Liver (tissue), 9 donors: ENCODE results near the gene SIGLEC6. TPM values are rescaled to one million over a fixed set of nuclear protein-coding genes. Genes with fewer than 3 reads are reported as not detected.

Experiments
- DNase-seq: peaks from one replicate; pipeline ENCODE4 v3.0.0-alpha.2; 2017; ENCODE audit warnings: low spot score
- H3K27ac ChIP-seq, 2 donors: one replicate each; pipeline ENCODE4 v1.7.0; 2013; ENCODE audit warnings: inconsistent platforms in 2 of 2, low read length in 2 of 2, control low read depth in 1 of 2, low read depth in 1 of 2, mild to moderate bottlenecking in 1 of 2
- H3K27me3 ChIP-seq, 4 donors: one replicate each; pipeline versions ENCODE4 v1.6.1 to v1.7.0; 2013; ENCODE audit warnings: low read length in 3 of 4, inconsistent platforms in 1 of 4, mild to moderate bottlenecking in 1 of 4, moderate library complexity in 1 of 4; ENCODE audit not compliant: control insufficient read depth in 4 of 4, insufficient read depth in 4 of 4
- H3K36me3 ChIP-seq, 4 donors: one replicate each; pipeline versions ENCODE4 v1.6.1 to v1.7.0; 2013; ENCODE audit warnings: low read length in 3 of 4, mild to moderate bottlenecking in 3 of 4, low read depth in 1 of 4, moderate library complexity in 1 of 4; ENCODE audit not compliant: control insufficient read depth in 4 of 4, insufficient read depth in 3 of 4
- H3K4me1 ChIP-seq, 4 donors: one replicate each; pipeline versions ENCODE4 v1.6.1 to v1.7.0; 2013; ENCODE audit warnings: low read length in 3 of 4, mild to moderate bottlenecking in 3 of 4, moderate library complexity in 1 of 4; ENCODE audit not compliant: control insufficient read depth in 4 of 4, insufficient read depth in 4 of 4
- H3K4me3 ChIP-seq, 3 donors: one replicate each; pipeline versions ENCODE4 v1.6.1 to v1.7.0; 2013; ENCODE audit warnings: low read length in 3 of 3, control low read depth in 1 of 3, low read depth in 1 of 3, mild to moderate bottlenecking in 1 of 3
- H3K9ac ChIP-seq, 2 donors: one replicate each; pipeline ENCODE4 v1.7.0; 2013; ENCODE audit warnings: low read length in 2 of 2, mild to moderate bottlenecking in 2 of 2, moderate library complexity in 2 of 2, control low read depth in 1 of 2, low read depth in 1 of 2
- H3K9me3 ChIP-seq, 4 donors: one replicate each; pipeline versions ENCODE4 v1.6.1 to v1.7.0; 2013; ENCODE audit warnings: low read length in 3 of 4; ENCODE audit not compliant: control insufficient read depth in 4 of 4
- ATF3 ChIP-seq: IDR thresholded peaks from 2 replicates; pipeline ENCODE4 v1.6.1; 2016; ENCODE audit warnings: antibody characterized with exemption
- CTCF ChIP-seq: fragments of 150-350 bp; IDR thresholded peaks from 2 replicates; pipeline ENCODE4 v1.5.1; 2017; ENCODE audit warnings: improper control_type of control experiment, low read depth, low read length; ENCODE audit not compliant: missing input control
- EGR1 ChIP-seq, 2 donors: IDR thresholded peaks; 2 replicates each; pipeline ENCODE4 v1.6.1; 2016 to 2018; ENCODE audit warnings: antibody characterized with exemption in 2 of 2, low read depth in 2 of 2
- FOXA1 ChIP-seq: IDR thresholded peaks from 2 replicates; pipeline ENCODE4 v1.6.1; 2016; ENCODE audit warnings: antibody characterized with exemption
- FOXA2 ChIP-seq: IDR thresholded peaks from 2 replicates; pipeline ENCODE4 v1.6.1; 2016; ENCODE audit warnings: antibody characterized with exemption
- HNF4A ChIP-seq, 2 donors: conservative IDR thresholded peaks; 2 replicates each; pipeline ENCODE4 v1.6.1; 2016; ENCODE audit warnings: antibody characterized with exemption in 2 of 2, mild to moderate bottlenecking in 2 of 2
- HNF4G ChIP-seq: IDR thresholded peaks from 2 replicates; pipeline ENCODE4 v1.6.1; 2016; ENCODE audit warnings: antibody characterized with exemption
- JUND ChIP-seq, 2 donors: IDR thresholded peaks; 2 replicates each; pipeline ENCODE4 v1.6.1; 2016; ENCODE audit warnings: antibody characterized with exemption in 2 of 2
- MAX ChIP-seq: IDR thresholded peaks from 2 replicates; pipeline ENCODE4 v1.6.1; 2016; ENCODE audit warnings: antibody characterized with exemption
- NR2F2 ChIP-seq: IDR thresholded peaks from 2 replicates; pipeline ENCODE4 v1.6.1; 2016; ENCODE audit warnings: antibody characterized with exemption
- RAD21 ChIP-seq, 2 donors: IDR thresholded peaks; 2 replicates each; pipeline ENCODE4 v1.6.1; 2016; ENCODE audit warnings: antibody characterized with exemption in 2 of 2, mild to moderate bottlenecking in 2 of 2
- RXRA ChIP-seq, 2 donors: IDR thresholded peaks; 2 replicates each; pipeline ENCODE4 v1.6.1; 2017 to 2018; ENCODE audit warnings: antibody characterized with exemption in 2 of 2, mild to moderate bottlenecking in 1 of 2
- SP1 ChIP-seq: IDR thresholded peaks from 2 replicates; pipeline ENCODE4 v1.6.1; 2018; ENCODE audit warnings: antibody characterized with exemption, mild to moderate bottlenecking
- TAF1 ChIP-seq: conservative IDR thresholded peaks from 2 replicates; pipeline ENCODE4 v1.6.1; 2016; ENCODE audit warnings: antibody characterized with exemption, mild to moderate bottlenecking
- YY1 ChIP-seq: IDR thresholded peaks from 2 replicates; pipeline ENCODE4 v1.6.1; 2016; ENCODE audit warnings: antibody characterized with exemption, mild to moderate bottlenecking
- ZBTB33 ChIP-seq: IDR thresholded peaks from 2 replicates; pipeline ENCODE4 v1.6.1; 2016; ENCODE audit warnings: antibody characterized with exemption
- WGBS: extraction: QIAGEN DNeasy Blood & Tissue Kit; methylation state at CpG from one replicate; pipeline ENCODE4 v1.1.7; 2013; 5-methylcytosine and 5-hydroxymethylcytosine counted together
- polyA plus RNA-seq, 2 donors: library from polyadenylated mRNA; stranded (reverse) in 1 of 2; unstranded in 1 of 2; fragments of 200-250 nt in 1 of 2; fragments of >200 nt in 1 of 2; fragmentation: Nextera tagmentation in 1 of 2; extraction: Ambion mirVana in 1 of 2; gene quantifications; one replicate each; pipeline versions ENCODE4 v1.2.1 to v1.2.3, GENCODE V29; 2013 to 2015
- total RNA-seq, 2 donors: library from RNA; depleted of rRNA; stranded (reverse); fragments of >200 nt; gene quantifications; one replicate each; pipeline ENCODE4 v1.2.3, GENCODE V29; 2014
- donor health status: healthy.
- donor health status: healthy.
- donor health status: healthy.
- donor health status: healthy.
- donor health status: healthy.

SIGLEC6 gene
- total and polyA plus RNA-seq, 4 donors, result 0.08 to 0.47 (median 0.08) TPM; not detected in 1

- peaks cover 0 to 3% (median 0%) of the 10 kb centered on the region in 4 donors for H3K9me3 ChIP-seq
- TF ChIP-seq FOXA2 (no peak), YY1 (no peak), MAX (no peak), FOXA1 (no peak), EGR1 (IDR thresholded peaks at IDR 0.05; ENCODE audit: low read depth in 2 of 2) (no peak), ZBTB33 (no peak), RAD21 (IDR thresholded peaks at IDR 0.05) (no peak), RXRA (IDR thresholded peaks at IDR 0.05) (no peak), JUND (IDR thresholded peaks at IDR 0.05) (no peak), NR2F2 (no peak), HNF4A (conservative IDR thresholded peaks at IDR 0.05) (no peak), SP1 (no peak), TAF1 (no peak)
- 46% methylated on average over 3 of the region's 3 CpGs for WGBS
- H3K4me1 ChIP-seq, result no peaks in the 10 kb centered on the region
- H3K27ac ChIP-seq, result no peak overlapping the region
- peaks cover 0 to 2% (median 0%) of the 10 kb centered on the region in 4 donors for H3K27me3 ChIP-seq
- H3K9ac ChIP-seq, result no peak overlapping the region
- H3K36me3 ChIP-seq, result no peaks in the 10 kb centered on the region
- peak; percentile 63 for DNase-seq
- H3K4me3 ChIP-seq, result no peak overlapping the region
These were observed 23.3 kb downstream of the SIGLEC6 start for GRCh38 chr19:51508059-51508733.

- DNase-seq, result no peak
- Histone ChIP-seq H3K9ac (no peak overlapping the region), H3K27me3 (peaks cover 0 to 2% (median 0%) of the 10 kb centered on the region in 4 donors), H3K4me3 (no peak overlapping the region), H3K9me3 (peaks cover 0 to 3% (median 0%) of the 10 kb centered on the region in 4 donors), H3K36me3 (no peaks in the 10 kb centered on the region), H3K27ac (no peak overlapping the region), H3K4me1 (no peaks in the 10 kb centered on the region)
- WGBS, result 54% methylated on average over 6 of the region's 6 CpGs
- no peak for TF ChIP-seq ZBTB33
- no peak for TF ChIP-seq JUND (IDR thresholded peaks at IDR 0.05)
- TF ChIP-seq MAX, result no peak
- no peak for TF ChIP-seq HNF4G
- TF ChIP-seq NR2F2, result no peak
These were observed 23.8 kb downstream of the SIGLEC6 start for GRCh38 chr19:51507640-51508058.

GRCh38 chr19:51507192-51507591 lies 24.3 kb downstream of the SIGLEC6 start:
- H3K27ac ChIP-seq, result no peak overlapping the region
- WGBS, result 46% methylated on average over 3 of the region's 3 CpGs
- TF ChIP-seq HNF4G (no peak), YY1 (no peak), RAD21 (IDR thresholded peaks at IDR 0.05) (no peak), SP1 (no peak), FOXA2 (no peak), FOXA1 (no peak), EGR1 (IDR thresholded peaks at IDR 0.05; ENCODE audit: low read depth in 2 of 2) (no peak), CTCF (no peak), RXRA (IDR thresholded peaks at IDR 0.05) (no peak), JUND (IDR thresholded peaks at IDR 0.05) (no peak), ATF3 (no peak), TAF1 (no peak)
- no peaks in the 10 kb centered on the region for H3K36me3 ChIP-seq
- no peak overlapping the region for H3K4me3 ChIP-seq
- DNase-seq, result peak; percentile 39
- H3K4me1 ChIP-seq, result no peaks in the 10 kb centered on the region
- peaks cover 0 to 2% (median 0%) of the 10 kb centered on the region in 4 donors for H3K27me3 ChIP-seq
- H3K9me3 ChIP-seq, result peaks cover 0 to 3% (median 0%) of the 10 kb centered on the region in 4 donors
- H3K9ac ChIP-seq, result no peak overlapping the region
